Hindlimb muscle (tissue), 1 donor: ENCODE data around the gene TANGO2. TPM values are rescaled to one million over a fixed set of nuclear protein-coding genes. Genes with fewer than 3 reads are reported as not detected.

Experiments used
- DNase-seq: peaks from one replicate; pipeline ENCODE4 v3.0.0-alpha.2; 2013
- polyA plus RNA-seq: library from polyadenylated mRNA; unstranded; fragments of 120-200 nt; gene quantifications from one replicate; pipeline ENCODE4 v1.2.1, GENCODE V29; 2013; ENCODE audit not compliant: insufficient read length

TANGO2 gene, protein sequence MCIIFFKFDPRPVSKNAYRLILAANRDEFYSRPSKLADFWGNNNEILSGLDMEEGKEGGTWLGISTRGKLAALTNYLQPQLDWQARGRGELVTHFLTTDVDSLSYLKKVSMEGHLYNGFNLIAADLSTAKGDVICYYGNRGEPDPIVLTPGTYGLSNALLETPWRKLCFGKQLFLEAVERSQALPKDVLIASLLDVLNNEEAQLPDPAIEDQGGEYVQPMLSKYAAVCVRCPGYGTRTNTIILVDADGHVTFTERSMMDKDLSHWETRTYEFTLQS
- polyA plus RNA-seq, result 12.6 TPM

DNA sequence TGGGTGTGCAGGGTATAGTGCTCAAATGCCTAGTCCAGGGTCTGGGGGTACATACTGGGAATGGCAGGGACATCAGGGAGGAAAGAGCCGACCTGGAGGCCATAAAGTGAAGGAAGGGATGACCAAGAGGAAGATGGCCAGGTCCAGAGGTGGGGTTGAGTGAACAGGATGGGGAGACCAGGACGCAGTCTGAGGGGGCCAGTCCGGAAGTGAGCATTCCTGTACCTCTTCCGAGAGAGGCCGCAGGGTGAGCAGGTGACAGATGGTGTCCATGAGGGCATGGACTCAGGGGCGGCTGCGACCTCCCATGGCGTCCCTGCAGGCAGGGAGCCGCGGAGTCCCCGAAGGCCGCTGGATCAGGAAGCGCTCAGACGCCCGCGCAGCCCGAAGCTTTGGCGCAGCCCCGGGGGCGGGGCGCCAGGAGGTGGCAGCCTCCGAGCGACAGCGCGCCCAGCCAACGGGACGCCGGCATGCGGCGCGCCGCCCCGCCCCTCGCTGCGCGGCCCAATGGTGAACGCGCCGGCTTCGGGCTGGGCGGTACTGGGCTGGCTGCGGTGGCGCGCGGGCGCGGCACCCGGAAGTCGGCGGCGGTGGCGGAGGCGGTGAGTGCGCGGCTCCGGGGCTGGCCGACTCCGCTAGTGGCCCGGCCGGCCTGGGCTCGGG lies at the start of gene TANGO2:
TSS of gene TANGO2 (plus strand) at position 578 of the 663 bp plus-strand sequence. CDS start 15,689 bp downstream, outside the sequence.
- DNase-seq, result peak; percentile 95

DNA sequence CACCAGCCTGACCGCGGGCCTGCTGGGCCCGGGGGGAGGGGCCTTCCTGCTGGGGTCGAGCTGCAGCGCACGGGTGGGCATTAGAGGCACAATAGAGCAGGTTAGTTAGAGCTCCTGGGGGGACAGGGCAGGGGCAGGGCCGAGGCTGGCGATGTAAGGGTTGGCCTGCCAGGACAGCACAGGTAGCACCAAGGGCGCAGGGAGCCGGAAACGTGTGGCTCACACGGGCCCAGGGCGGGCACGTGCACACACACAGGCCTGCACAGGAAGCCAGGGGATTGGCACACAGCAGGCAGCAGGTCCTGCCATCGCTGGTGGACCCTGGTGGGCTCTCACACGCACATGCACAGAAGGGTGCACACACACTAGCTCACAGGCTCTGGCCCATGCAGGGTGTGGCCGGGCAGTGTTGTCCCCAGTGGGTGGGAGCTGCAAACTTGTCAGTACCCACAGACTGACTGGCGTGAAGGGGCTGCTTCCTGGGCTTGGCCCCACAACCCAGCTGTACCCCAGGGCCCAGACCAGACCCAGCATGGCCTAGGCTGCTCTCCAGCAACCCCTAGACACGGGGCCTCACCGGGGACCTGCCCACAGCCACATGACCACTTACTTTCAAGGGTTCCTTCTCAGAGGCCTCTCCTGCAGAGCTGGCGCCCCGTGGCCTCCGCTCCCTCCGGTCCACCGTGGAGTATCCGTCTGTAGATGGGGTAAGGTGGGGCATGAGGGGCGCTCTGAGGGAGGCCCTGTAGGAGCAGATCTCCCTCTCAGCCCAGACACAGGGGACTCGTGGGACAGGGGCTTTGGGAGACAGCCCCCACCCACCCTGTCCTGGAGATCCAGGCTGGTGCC lies 49.4 kb upstream of the TANGO2 start:
- no peak for DNase-seq

GRCh38 chr22:19972251-19972650 lies 48.7 kb upstream of the TANGO2 start:
- DNase-seq, result no peak

GRCh38 chr22:19972652-19973550 lies 48.0 kb upstream of the TANGO2 start:
- DNase-seq, result no peak

DNA sequence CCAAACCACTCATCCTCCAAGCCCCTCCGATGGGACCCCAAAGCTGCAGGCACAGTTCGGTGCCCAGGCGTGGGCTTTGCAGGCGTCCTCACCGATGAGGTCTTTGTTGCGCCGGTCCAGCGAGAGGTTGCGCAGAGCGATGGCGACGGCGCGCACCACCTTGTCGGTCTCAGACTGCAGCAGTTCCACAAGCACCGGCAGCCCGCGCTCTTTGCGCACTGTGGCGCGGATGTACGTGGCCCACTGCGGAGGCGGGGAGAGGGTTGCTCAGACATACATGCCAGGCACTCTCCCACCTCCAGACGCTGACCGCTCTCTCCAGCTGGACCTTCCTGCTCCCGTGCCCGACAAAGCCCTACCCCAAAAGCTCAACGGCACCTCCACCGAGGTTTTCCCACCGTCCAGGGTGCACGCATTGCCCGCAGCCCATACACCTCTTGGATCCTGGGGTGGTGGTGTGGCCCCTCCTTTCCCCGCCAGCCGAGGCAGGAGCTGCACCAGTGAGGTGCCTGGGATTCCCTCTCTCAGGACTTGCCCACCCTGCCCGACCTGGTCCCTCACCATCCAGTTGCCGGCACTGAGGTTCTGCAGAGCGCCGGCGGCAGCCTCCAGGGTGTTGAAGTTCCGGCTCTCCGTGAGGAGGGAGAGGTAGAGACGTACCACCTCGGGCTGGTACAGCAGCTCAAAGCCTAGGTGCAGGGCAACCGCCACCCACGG lies 47.2 kb upstream of the TANGO2 start:
- no peak for DNase-seq

GRCh38 chr22:19974268-19974861 lies 46.5 kb upstream of the TANGO2 start:
- no peak for DNase-seq

DNA sequence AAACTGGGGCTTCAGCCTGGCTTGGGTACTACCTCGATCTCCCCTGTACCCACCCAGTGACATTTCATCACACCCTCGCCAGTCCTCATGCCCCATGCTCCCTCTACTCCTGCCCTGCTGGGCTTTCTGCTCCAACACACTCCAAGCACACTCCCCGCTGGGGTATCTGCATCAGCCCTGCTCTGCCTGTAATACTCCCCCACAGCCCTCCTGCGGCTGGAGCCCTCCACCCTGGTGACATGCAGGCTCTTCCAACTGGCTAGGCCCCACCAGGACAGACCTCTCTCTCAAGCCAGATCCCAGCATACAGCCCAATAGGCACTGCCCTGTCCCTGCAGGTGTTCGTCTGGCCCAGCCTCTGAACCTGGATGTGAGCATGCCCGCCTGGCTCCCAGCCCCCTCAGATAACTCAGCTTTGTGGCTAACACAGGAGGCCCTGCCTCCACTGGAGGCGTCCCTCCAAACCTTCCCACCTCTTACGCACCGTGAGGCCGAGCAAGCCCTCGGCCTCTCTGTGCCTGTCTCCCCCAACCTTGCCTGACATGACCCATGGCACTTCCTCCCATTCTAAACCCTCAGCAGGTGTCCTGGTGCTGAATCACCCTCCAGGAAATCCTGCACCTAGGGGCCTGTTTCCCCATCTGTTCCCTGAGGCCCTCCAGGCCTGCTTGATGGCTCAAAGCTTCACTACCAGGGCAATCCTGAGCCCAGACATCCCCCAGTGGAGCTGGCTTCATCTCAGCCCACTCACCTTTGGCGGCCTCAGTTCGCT lies 45.8 kb upstream of the TANGO2 start:
- DNase-seq, result no peak

GRCh38 chr22:19975707-19976035 lies 45.2 kb upstream of the TANGO2 start:
- DNase-seq, result no peak

GRCh38 chr22:19976671-19977070 lies 44.2 kb upstream of the TANGO2 start:
- DNase-seq, result no peak

DNA sequence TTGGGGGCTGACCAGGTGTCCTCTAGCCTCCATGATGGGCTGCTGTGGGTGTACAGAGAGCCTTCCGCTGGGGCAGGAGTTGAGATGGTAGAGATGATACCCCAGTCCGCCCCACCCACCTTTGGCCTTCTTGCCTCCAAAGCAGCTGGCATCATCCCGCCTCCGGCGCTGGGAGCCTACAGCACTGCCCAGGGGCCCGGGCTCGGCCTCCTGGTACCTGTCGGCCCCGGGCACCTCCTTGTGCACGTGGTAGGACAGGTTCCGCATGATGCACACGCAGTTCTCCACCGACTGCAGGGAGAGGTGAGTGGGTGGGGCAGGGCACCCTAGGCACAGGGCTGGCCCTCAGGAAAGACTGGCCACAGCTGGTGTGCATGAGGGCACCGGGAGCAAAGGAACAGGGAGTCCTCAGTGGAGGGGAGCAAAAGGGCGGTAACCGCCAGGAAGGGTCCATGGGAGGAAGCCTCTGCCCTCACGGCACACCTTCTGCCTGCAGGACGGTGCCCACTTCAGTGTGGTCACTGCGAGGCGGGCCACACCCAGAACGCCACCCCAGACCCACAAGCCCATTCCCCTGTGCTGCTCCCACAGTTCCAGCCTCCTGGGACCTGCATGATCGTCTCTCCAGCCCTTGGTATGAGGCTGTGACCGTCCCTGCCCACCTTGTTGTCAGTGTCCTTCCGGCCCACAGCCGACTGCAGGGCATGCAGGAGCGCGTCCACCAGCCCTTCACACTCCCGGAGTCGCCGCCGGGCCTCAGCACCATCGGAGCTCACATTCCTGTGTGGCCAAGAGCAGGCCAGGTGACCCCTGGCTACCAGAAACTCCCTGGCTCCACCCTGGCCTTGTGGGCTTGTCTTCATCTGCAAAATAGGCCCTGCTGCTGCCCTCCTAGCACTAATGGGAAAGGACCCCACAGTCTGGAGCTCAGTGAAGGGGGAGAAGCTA lies 43.3 kb upstream of the TANGO2 start:
- DNase-seq, result no peak

DNA sequence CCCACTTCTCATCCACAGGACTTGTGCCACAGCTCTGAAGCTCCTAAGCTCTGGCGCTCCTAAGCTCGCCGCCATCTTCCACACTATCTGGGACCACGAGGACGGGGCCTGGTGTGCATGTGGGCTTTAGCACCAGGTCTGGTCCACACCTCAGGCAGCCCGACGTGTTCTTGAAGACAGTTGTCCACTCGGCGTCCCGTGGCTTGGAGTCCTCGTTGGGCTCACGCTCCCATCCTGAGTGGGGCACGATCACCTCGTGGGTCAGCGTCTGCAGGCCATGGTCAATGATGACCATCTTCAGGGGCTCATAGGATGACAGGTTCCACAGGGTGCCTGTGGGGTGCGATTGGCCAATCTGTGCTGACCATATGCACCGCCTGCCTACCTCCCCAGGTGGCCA lies 42.2 kb upstream of the TANGO2 start:
- no peak for DNase-seq

GRCh38 chr22:19979712-19980493 lies 41.0 kb upstream of the TANGO2 start:
- no peak for DNase-seq

DNA sequence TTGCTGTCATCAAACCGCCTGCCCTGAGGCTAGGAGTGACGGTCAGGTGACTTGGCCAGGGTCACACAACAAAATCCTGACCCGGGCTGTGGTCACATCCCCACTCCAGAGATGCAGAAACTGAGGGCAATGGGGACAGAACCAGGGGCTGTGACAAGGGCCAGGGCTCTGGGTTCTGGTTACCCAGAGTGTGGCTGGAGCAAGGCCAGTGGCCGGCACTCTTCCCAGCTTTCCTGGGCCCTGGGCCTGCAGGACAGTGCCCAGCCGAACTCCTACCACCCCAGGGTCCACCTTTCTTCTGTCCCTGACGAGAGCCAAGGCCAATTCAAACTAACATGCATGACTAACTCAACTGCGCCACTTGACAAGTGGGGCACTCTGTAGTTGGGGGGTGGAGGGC lies 40.1 kb upstream of the TANGO2 start:
- DNase-seq, result no peak

DNA sequence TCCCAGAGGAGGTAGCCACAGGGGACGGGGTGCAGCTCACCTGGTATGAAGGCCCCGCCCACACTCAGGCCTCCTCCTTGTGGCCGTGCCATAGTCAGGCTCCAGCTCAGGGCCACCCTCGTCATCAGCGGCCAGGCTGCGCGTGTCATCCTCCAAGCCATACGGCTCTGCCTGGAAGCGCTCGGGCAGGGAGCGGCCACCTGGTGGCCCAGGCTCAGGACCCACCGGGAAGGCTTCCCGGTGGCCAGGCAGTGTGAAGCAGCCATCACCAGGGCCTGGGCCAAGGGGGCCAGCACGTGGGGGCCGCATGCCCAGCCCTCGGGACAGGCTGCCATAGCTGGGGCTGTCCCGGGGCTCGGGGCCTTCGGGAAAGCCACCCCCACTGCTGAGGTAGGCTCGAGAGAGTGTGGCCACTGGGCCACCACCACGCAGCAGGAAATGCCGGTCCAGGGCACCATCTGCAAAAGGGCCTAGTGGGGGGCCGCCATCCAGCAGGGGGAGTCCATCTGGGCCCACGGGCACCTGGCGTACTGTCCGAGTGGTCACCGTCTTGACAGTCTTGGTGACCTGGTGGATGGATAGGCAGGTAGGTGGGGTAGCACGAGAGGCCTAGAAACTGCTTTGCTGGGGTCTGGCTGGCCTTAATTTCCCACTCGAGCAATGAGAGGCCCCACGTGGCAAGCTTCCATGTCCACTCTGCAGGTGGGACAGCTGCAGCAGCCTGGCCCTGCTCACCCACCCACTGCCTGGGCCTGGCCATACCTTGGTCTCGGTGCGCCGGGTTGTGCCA lies 39.5 kb upstream of the TANGO2 start:
- DNase-seq, result no peak

DNA sequence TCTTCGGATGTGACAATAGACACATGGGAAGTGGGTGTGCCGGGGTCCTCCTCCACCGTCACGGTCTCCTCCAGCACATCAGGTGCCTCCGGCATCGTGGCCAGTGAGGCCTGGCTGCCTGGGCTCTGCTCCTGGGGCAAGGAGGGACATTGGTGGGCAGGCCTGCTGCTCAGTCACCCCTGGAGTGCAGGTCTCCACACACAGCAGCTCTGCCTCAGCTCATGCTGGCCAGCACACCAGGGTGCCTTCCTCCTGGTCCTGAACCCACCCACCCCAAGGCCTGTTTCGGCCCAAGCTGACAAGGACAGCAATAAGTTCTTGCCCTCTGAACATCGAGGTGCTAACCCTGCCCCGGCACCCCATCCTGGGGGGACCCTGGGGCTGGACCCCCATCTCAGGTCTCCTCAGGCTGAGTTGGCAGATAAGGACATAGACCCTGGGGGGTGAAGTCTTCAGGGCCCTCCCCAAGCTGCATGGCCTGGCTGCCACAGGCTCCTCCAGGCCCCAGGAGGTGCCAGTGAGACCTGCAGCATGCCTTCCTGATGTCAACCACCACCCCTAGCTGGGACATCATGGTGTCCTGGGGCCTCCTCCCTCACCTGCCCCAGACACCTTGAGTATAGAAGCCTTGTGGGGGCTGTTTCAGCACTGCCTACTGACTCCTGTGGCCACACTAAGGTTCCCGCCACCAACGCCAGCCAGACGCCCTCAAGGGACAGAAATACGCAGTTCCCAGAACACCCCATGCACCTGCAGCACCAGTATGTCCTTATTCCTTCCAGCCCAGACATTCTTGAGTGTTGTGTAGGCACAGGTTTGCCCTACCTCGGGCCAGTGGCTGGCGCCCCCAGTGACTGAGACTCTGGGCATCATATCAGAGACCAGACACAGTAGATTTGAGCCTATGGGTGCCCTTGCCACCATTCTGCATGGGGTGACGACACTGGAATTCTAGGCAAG lies 38.7 kb upstream of the TANGO2 start:
- no peak for DNase-seq

DNA sequence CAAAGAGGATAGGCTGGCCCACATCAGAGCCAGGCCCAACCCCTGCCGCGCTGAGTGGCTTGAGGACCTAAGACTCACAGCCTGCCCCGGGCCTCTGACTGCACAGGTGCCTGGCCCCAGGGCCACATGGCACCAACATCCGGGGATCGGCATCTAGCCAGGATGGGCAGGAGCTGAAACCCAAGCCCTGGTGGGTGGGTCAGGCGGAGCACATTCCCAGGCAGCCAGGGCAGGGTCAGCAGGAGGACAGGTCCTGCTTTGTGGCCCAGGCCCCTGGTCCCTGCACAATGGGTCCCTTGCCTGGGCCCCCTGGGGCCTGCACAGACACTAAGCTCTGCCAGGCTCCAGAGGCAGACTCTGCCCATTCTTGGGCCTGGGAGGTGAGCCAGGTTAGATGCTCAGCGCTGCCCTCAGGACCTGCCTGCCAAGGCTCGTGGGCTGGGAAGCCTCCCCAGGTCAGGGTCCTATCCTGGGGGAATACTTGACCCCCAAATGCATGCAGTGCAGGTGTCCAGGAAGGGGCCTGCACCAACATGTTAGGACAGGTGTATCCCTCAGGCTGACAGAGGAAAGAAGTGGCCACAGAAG lies 37.8 kb upstream of the TANGO2 start:
- DNase-seq, result no peak
